NT2/D1 (cell line): Measurements from ENCODE around the gene ZNF778.

Experiments
- DNase-seq: peaks from one replicate; pipeline ENCODE4 v3.0.0-alpha.2; 2011; ENCODE audit warnings: low read depth, low spot score
- H3K27me3 ChIP-seq: 2 replicates; pipeline ENCODE4 v1.6.0; 2011; ENCODE audit warnings: mild to moderate bottlenecking; ENCODE audit not compliant: insufficient read length, insufficient read depth
- H3K36me3 ChIP-seq: 2 replicates; pipeline ENCODE4 v1.6.1; 2011; ENCODE audit warnings: mild to moderate bottlenecking, low read length, mixed read lengths; ENCODE audit not compliant: insufficient read depth, insufficient read length
- H3K4me1 ChIP-seq: 2 replicates; pipeline ENCODE4 v1.5.1; 2011; ENCODE audit not compliant: insufficient read depth, insufficient read length
- H3K4me3 ChIP-seq: 2 replicates; pipeline ENCODE4 v1.5.1; 2011; ENCODE audit warnings: low read depth; ENCODE audit not compliant: insufficient read length
- H3K9ac ChIP-seq: 2 replicates; pipeline ENCODE4 v1.6.0; 2011; ENCODE audit warnings: low read depth; ENCODE audit not compliant: insufficient read length
- H3K9me3 ChIP-seq: 2 replicates; pipeline ENCODE4 v1.5.1; 2011; ENCODE audit warnings: mild to moderate bottlenecking, low read length; ENCODE audit not compliant: insufficient read depth
- SUZ12 ChIP-seq: IDR thresholded peaks from 2 replicates; pipeline ENCODE4 v1.6.1; 2011; ENCODE audit not compliant: insufficient read length, insufficient read depth; ENCODE audit errors: extremely low read depth
- YY1 ChIP-seq: IDR thresholded peaks from 2 replicates; pipeline ENCODE4 v1.6.1; 2011; ENCODE audit not compliant: insufficient read length, insufficient read depth
- ZNF274 ChIP-seq: IDR thresholded peaks from 2 replicates; pipeline ENCODE4 v1.6.1; 2011; ENCODE audit warnings: mild to moderate bottlenecking, low read depth, low read length

ZNF778 gene

GRCh38 chr16:89177501-89177900 lies 40.0 kb upstream of the ZNF778 start:
- Histone ChIP-seq H3K4me1 (peaks cover 33% of the 10 kb centered on the region), H3K9ac (no peak overlapping the region), H3K27me3 (peaks cover 3% of the 10 kb centered on the region), H3K36me3 (no peaks in the 10 kb centered on the region), H3K4me3 (no peak overlapping the region), H3K9me3 (no peaks in the 10 kb centered on the region)
- no peak for DNase-seq
- no peak for TF ChIP-seq ZNF274
- TF ChIP-seq YY1, result no peak
- no peak for TF ChIP-seq SUZ12

GRCh38 chr16:89178453-89179147 lies 38.9 kb upstream of the ZNF778 start:
- Histone ChIP-seq H3K4me3 (no peak overlapping the region), H3K9me3 (no peaks in the 10 kb centered on the region), H3K27me3 (no peaks in the 10 kb centered on the region), H3K36me3 (no peaks in the 10 kb centered on the region), H3K4me1 (peaks cover 26% of the 10 kb centered on the region), H3K9ac (no peak overlapping the region)
- no peak for DNase-seq
- TF ChIP-seq YY1 (no peak), SUZ12 (no peak), ZNF274 (no peak)

GRCh38 chr16:89179148-89179484 lies 38.4 kb upstream of the ZNF778 start:
- H3K9me3 ChIP-seq, result no peaks in the 10 kb centered on the region
- no peak overlapping the region for H3K9ac ChIP-seq
- H3K4me1 ChIP-seq, result peaks cover 21% of the 10 kb centered on the region
- H3K36me3 ChIP-seq, result no peaks in the 10 kb centered on the region
- no peak overlapping the region for H3K4me3 ChIP-seq
- DNase-seq, result no peak
- TF ChIP-seq ZNF274, result no peak
- no peak for TF ChIP-seq SUZ12
- no peak for TF ChIP-seq YY1
- H3K27me3 ChIP-seq, result no peaks in the 10 kb centered on the region

- no peaks in the 10 kb centered on the region for H3K27me3 ChIP-seq
- H3K36me3 ChIP-seq, result no peaks in the 10 kb centered on the region
- H3K9ac ChIP-seq, result no peak overlapping the region
- TF ChIP-seq YY1, result no peak
- no peak for TF ChIP-seq SUZ12
- no peak for TF ChIP-seq ZNF274
- no peaks in the 10 kb centered on the region for H3K9me3 ChIP-seq
- no peak overlapping the region for H3K4me3 ChIP-seq
- DNase-seq, result no peak
- H3K4me1 ChIP-seq, result peaks cover 18% of the 10 kb centered on the region
Observed at GRCh38 chr16:89179656-89180315, 37.7 kb upstream of the ZNF778 start.

GRCh38 chr16:89183463-89183862 lies 34.0 kb upstream of the ZNF778 start:
- H3K4me1 ChIP-seq, result peaks cover 12% of the 10 kb centered on the region
- H3K9me3 ChIP-seq, result no peaks in the 10 kb centered on the region
- H3K4me3 ChIP-seq, result no peak overlapping the region
- H3K9ac ChIP-seq, result peak overlapping the region; percentile 5
- DNase-seq, result no peak
- no peak for TF ChIP-seq SUZ12
- TF ChIP-seq YY1, result no peak
- TF ChIP-seq ZNF274, result no peak
- no peaks in the 10 kb centered on the region for H3K27me3 ChIP-seq
- no peaks in the 10 kb centered on the region for H3K36me3 ChIP-seq

GRCh38 chr16:89183975-89184676 lies 33.4 kb upstream of the ZNF778 start:
- TF ChIP-seq SUZ12 (no peak), YY1 (no peak), ZNF274 (no peak)
- DNase-seq, result no peak
- Histone ChIP-seq H3K9ac (peak overlapping the region; percentile 18), H3K36me3 (no peaks in the 10 kb centered on the region), H3K4me3 (no peak overlapping the region), H3K4me1 (peaks cover 6% of the 10 kb centered on the region), H3K9me3 (no peaks in the 10 kb centered on the region), H3K27me3 (no peaks in the 10 kb centered on the region)

- TF ChIP-seq SUZ12 (no peak), ZNF274 (no peak), YY1 (no peak)
- Histone ChIP-seq H3K36me3 (no peaks in the 10 kb centered on the region), H3K27me3 (no peaks in the 10 kb centered on the region), H3K9ac (peak overlapping the region; percentile 18), H3K4me1 (peaks cover 6% of the 10 kb centered on the region), H3K9me3 (no peaks in the 10 kb centered on the region), H3K4me3 (no peak overlapping the region)
- DNase-seq, result no peak
Observed at GRCh38 chr16:89184677-89184932, 32.9 kb upstream of the ZNF778 start.
